Large intestine (tissue), 3 donors: ENCODE measurements around the gene NTRK1. TPM values are rescaled to one million over a fixed set of nuclear protein-coding genes. Genes with fewer than 3 reads are reported as not detected.

ENCODE experiments used
- DNase-seq, 2 donors: peaks; one replicate each; pipeline versions ENCODE4 v3.0.0 to v3.0.0-alpha.2; 2013
- H3K27ac ChIP-seq: one replicate; pipeline ENCODE4 v1.5.1; 2013; ENCODE audit warnings: low read length
- H3K27me3 ChIP-seq: 2 replicates; pipeline ENCODE4 v1.6.1; 2013; ENCODE audit warnings: low read length; ENCODE audit not compliant: control insufficient read depth, insufficient read depth
- H3K36me3 ChIP-seq: 2 replicates; pipeline ENCODE4 v1.6.1; 2013; ENCODE audit warnings: low read length; ENCODE audit not compliant: control insufficient read depth, insufficient read depth
- H3K4me1 ChIP-seq: one replicate; pipeline ENCODE4 v1.6.1; 2013; ENCODE audit warnings: low read length; ENCODE audit not compliant: control insufficient read depth, insufficient read depth
- H3K4me3 ChIP-seq: one replicate; pipeline ENCODE4 v1.5.1; 2013; ENCODE audit warnings: low read length
- H3K9me3 ChIP-seq: one replicate; pipeline ENCODE4 v1.6.1; 2013; ENCODE audit warnings: mild to moderate bottlenecking, low read depth, low read length, moderate library complexity; ENCODE audit not compliant: control insufficient read depth
- WGBS: methylation state at CpG from one replicate; pipeline ENCODE4 v1.1.5; 2013; ENCODE audit warnings: low lambda C conversion rate; ENCODE audit not compliant: insufficient coverage; 5-methylcytosine and 5-hydroxymethylcytosine counted together
- polyA plus RNA-seq: library from polyadenylated mRNA; unstranded; fragments of 120-200 nt; gene quantifications from one replicate; pipeline ENCODE4 v1.2.1, GENCODE V29; 2013

NTRK1 gene
- polyA plus RNA-seq, 1 donor: 0.15 TPM

DNA sequence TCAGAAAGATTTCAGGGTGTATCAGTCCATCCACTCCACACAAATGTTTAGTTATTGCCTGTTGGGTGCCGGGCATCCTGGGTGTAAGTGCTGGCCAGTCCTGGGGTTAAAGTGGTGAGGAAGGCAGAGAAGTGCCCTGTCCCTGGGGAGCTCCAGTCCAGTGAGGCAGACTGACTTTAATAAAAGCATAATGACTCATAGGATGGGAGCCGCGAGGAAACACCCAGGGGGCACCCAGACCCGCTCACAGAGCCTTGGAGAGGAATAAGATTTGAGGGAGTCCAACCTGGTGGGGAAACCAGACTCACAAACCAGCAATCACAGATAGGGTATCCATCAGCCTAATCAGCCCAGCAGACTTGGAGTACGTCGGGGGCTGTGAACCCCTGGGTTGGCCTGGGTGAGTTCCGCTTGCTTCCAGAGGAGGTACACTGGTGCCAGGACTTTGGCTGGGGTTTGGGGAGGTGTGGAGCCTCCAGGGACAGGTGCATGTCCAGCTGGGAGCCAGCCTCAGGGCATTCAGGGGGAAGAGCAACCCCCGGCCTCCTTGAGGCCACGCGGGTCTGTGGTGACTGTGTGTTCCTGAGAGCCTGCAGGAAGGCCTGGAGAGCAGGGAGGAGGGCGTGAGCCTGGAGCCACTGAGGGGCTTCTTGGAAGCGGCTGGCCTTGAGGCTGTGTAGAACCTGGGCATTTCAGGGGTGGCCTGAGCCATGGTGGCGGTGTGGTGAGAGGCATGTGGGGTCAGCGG lies 36.6 kb downstream of the NTRK1 start:
- peaks cover 24% of the 10 kb centered on the region for H3K4me1 ChIP-seq
- no peak overlapping the region for H3K4me3 ChIP-seq
- DNase-seq: no peak
- peaks cover 78% of the 10 kb centered on the region for H3K27me3 ChIP-seq
- H3K36me3 ChIP-seq: no peaks in the 10 kb centered on the region
- peaks cover 4% of the 10 kb centered on the region for H3K9me3 ChIP-seq
- no CpG with 5 or more reads among the region's 14 CpGs for WGBS
- H3K27ac ChIP-seq: no peak overlapping the region

DNA sequence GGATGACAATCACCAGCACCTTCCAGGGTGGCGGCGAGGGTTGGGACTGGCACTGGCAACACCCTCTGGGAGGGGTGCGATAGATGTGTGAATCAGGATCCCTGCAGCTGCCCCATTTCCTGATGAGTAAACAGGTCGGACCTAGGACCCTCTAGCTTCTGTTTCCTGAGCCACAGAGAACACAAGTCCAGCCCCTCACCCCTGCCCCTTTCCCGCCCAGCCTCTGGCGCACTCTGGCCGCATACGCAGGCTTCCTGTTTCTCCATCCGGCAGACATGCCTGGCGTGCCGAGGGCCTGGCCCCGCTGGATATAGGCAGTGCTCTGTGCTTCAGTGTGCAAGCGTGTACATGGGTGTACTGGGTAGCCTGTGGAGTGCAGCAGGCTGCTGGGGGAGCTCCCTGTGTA lies 37.5 kb downstream of the NTRK1 start:
- peak in 1 of 2 donors; percentile 43 for DNase-seq
- 100% methylated on average over 1 of the region's 13 CpGs for WGBS
- Histone ChIP-seq H3K9me3 (peaks cover 1% of the 10 kb centered on the region), H3K27ac (peak overlapping the region; percentile 39), H3K4me1 (peaks cover 15% of the 10 kb centered on the region), H3K36me3 (no peaks in the 10 kb centered on the region), H3K27me3 (peaks cover 70% of the 10 kb centered on the region), H3K4me3 (no peak overlapping the region)

GRCh38 chr1:156898971-156899664 lies 38.5 kb downstream of the NTRK1 start:
- WGBS: 100% methylated on average over 1 of the region's 12 CpGs
- Histone ChIP-seq H3K9me3 (no peaks in the 10 kb centered on the region), H3K4me3 (no peak overlapping the region), H3K36me3 (no peaks in the 10 kb centered on the region), H3K27me3 (peaks cover 66% of the 10 kb centered on the region), H3K27ac (no peak overlapping the region), H3K4me1 (peaks cover 14% of the 10 kb centered on the region)
- no peak for DNase-seq

DNA sequence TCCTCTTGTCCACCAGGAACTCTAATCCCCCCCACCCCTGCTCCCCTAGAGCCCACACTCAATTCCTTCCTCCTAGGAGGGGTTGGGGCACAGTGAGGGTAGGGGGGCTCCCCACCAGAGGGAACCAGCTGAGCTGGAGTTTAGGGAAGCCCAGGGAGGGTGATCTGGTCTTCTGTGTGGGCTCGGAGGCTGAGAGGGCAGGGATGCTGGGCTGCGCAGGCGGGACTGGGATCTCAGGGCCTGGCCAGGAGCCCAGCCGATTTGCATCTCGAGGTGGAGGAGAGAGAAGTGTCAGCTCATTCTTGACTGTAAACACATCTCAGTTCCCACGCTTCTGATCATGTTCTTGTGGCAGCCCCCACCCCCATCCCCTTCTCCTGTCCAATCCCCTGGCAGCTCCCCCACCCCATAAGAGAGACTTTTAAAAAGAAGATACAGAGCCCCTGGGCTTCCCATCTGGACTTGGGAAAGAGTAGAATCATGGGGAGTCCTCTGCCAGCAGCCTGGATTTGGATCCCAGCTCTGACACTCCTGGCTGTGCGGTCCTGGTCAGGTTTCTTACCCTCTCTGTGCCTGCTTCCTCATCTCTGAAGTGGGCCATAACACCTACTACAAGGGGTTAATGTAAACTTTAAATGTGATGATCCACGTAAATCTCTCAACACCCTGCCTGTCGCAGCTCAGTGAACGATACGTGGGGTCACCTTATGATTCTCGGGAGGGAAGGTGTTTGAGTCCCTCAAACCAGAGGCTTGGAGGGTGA lies 39.5 kb downstream of the NTRK1 start:
- no peaks in the 10 kb centered on the region for H3K9me3 ChIP-seq
- H3K36me3 ChIP-seq: no peaks in the 10 kb centered on the region
- H3K4me3 ChIP-seq: no peak overlapping the region
- DNase-seq: peak; percentile 28 to 41
- H3K27ac ChIP-seq: no peak overlapping the region
- H3K27me3 ChIP-seq: peaks cover 56% of the 10 kb centered on the region
- 50% methylated on average over 2 of the region's 12 CpGs for WGBS
- peaks cover 14% of the 10 kb centered on the region for H3K4me1 ChIP-seq

GRCh38 chr1:156900896-156901589 lies 40.4 kb downstream of the NTRK1 start:
- no peaks in the 10 kb centered on the region for H3K36me3 ChIP-seq
- WGBS: no CpG with 5 or more reads among the region's 6 CpGs
- peaks cover 14% of the 10 kb centered on the region for H3K4me1 ChIP-seq
- no peaks in the 10 kb centered on the region for H3K9me3 ChIP-seq
- no peak overlapping the region for H3K4me3 ChIP-seq
- peaks cover 51% of the 10 kb centered on the region for H3K27me3 ChIP-seq
- DNase-seq: no peak
- no peak overlapping the region for H3K27ac ChIP-seq

- H3K27me3 ChIP-seq: peaks cover 51% of the 10 kb centered on the region
- no peaks in the 10 kb centered on the region for H3K36me3 ChIP-seq
- H3K27ac ChIP-seq: no peak overlapping the region
- DNase-seq: no peak
- no peaks in the 10 kb centered on the region for H3K9me3 ChIP-seq
- H3K4me1 ChIP-seq: peaks cover 11% of the 10 kb centered on the region
- no peak overlapping the region for H3K4me3 ChIP-seq
- no CpG with 5 or more reads among the region's 4 CpGs for WGBS
These were observed 40.9 kb downstream of the NTRK1 start for GRCh38 chr1:156901590-156901900.

DNA sequence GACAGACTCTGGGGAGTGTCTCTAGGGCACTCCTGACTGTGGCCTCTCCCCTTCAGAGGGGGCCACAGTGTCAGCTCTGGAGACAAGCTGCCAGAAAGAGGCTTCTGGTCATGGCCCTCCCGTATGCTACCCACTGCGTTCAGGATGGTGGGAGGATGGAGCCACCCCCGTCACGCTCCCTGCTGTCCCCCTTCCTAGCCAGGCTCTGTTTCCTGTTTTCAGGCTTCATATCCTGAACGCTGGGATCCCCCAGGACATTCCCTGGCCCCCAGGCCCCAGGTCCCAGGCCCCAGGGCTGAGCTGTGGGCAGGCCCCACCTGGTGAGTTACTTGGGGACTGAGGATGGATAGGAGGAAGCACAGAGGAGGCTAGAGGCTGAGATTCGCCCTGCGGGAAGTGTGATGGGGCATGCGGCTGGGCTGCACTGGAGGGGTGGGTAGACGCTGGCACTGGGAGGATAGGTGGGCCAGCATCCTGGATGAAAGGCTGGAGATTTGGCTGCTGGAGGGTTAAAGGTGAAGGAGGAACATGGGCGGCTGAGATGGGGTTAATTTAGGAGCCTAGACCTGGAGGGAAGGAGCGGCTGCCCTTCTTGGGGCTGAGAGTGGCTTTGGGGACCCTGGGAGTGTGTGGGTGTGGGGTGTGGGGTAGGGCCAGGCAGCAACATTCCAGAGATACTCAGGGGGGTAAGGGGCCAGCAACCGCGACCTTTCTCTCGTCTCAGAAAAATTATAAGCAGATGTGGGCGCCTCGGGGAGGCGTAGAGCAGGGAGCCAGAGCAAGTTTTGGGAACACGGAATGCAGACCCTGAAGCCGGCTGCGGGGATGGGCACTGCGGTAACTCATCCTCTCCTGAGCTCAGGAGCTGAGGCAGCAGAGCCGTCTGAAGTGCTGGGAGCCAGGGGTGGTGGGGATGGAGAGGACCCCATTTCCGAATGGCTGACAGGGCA lies 41.6 kb downstream of the NTRK1 start:
- H3K27me3 ChIP-seq: peaks cover 51% of the 10 kb centered on the region
- no peaks in the 10 kb centered on the region for H3K36me3 ChIP-seq
- H3K9me3 ChIP-seq: no peaks in the 10 kb centered on the region
- WGBS: no CpG with 5 or more reads among the region's 23 CpGs
- H3K4me3 ChIP-seq: no peak overlapping the region
- H3K27ac ChIP-seq: no peak overlapping the region
- peaks cover 10% of the 10 kb centered on the region for H3K4me1 ChIP-seq
- no peak for DNase-seq

DNA sequence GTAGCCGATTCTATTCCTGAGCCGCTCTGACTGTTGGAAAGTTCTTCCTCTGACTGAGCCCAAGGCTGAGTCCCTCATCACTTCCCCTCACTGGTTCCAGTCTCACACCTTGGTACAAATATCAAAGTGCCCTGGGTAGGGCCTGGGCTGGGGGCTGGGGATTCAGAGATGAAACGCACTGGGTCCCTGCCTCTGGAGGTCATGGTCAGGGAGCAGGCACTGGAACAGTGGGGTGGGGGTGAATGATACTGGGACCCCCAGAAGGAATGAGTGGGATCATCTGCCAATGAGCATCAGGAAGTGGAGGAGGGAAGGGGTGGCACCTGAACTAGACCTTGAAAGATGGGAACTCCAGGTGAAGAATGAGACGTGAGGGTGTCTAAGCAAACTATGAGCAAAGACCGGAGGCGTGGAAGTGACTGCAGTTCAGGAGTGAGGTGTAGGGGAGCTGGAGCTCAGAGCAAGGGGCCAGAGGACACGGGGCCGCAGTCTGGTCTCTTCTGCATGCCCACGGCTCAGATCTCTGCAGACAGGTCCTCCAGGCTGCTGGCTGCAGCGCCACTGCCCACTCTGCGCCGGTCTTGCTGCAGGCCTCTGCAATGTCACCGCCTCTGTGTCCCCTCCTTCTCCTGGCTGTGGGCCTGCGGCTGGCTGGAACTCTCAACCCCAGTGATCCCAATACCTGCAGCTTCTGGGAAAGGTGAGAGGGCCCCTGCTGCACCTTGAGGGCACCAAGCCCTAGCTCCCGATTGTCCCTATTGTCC lies 42.8 kb downstream of the NTRK1 start:
- no peaks in the 10 kb centered on the region for H3K36me3 ChIP-seq
- H3K4me1 ChIP-seq: peaks cover 4% of the 10 kb centered on the region
- H3K27ac ChIP-seq: no peak overlapping the region
- no peak for DNase-seq
- peaks cover 52% of the 10 kb centered on the region for H3K27me3 ChIP-seq
- H3K9me3 ChIP-seq: peaks cover 6% of the 10 kb centered on the region
- WGBS: no CpG with 5 or more reads among the region's 15 CpGs
- no peak overlapping the region for H3K4me3 ChIP-seq
